Pancreas (tissue), 10 donors: ENCODE data around the gene TNNT1. TPM values are rescaled to one million over a fixed set of nuclear protein-coding genes. Genes with fewer than 3 reads are reported as not detected.

ENCODE experiments used
- ATAC-seq, 4 donors: fragments of 200-7000 bp; cut with Tn5 transposase; one replicate each; pipeline versions ENCODE4 v1.8.0 to v1.9.1; 2020; ENCODE audit warnings: mild to moderate bottlenecking in 4 of 4, moderate library complexity in 4 of 4
- DNase-seq, 6 donors: peaks; one replicate each; pipeline ENCODE4 v3.0.0-alpha.2; 2020
- FAIRE-seq: peaks from 2 replicates; lab custom pipeline; 2012; peaks lifted over from hg19 to GRCh38; lab: Jason Lieb, UNC
- H3K27ac ChIP-seq, 4 donors: fragments of 200-600 bp; sonication (generic); 1 replicate in 3 of 4; 2 replicates in 1 of 4; pipeline versions ENCODE4 v1.5.0 to v1.8.0; 2020
- H3K27me3 ChIP-seq, 4 donors: fragments of 200-600 bp; one replicate each; pipeline ENCODE4 v1.8.0; 2021
- H3K36me3 ChIP-seq, 3 donors: fragments of 200-600 bp; sonication (generic) in 1 of 3; one replicate each; pipeline versions ENCODE4 v1.5.0 to v1.8.0; 2020 to 2021
- H3K4me1 ChIP-seq, 3 donors: fragments of 200-600 bp; one replicate each; pipeline ENCODE4 v1.8.0; 2021
- H3K4me3 ChIP-seq, 4 donors: fragments of 200-600 bp; sonication (generic) in 2 of 4; one replicate each; pipeline versions ENCODE4 v1.5.0 to v1.8.0; 2020 to 2021
- H3K9me3 ChIP-seq, 4 donors: fragments of 200-600 bp; one replicate each; pipeline ENCODE4 v1.8.0; 2021
- CTCF ChIP-seq, 4 donors: fragments of 200-600 bp; sonication (generic) in 3 of 4; IDR thresholded peaks; one replicate each; pipeline versions ENCODE4 v1.5.0 to v1.8.0; 2021; ENCODE audit warnings: antibody characterized with exemption in 4 of 4
- WGBS, 2 donors: extraction: QIAGEN DNeasy Blood & Tissue Kit; methylation state at CpG; one replicate each; pipeline ENCODE4 v1.1.7; 2013; 5-methylcytosine and 5-hydroxymethylcytosine counted together
- intact Hi-C, 3 donors: fragments of 100-400 bp; cut with DNase I; formaldehyde crosslinking; loops; one replicate each; pipeline versions ENCODE4 v1.11.1 to v1.14.2; 2022
- polyA plus RNA-seq, 2 donors: library from polyadenylated mRNA; stranded (reverse); fragments of 200-250 nt; gene quantifications; one replicate each; pipeline ENCODE4 v1.2.3, GENCODE V29; 2013
- total RNA-seq, 6 donors: library from RNA; stranded (reverse); fragmentation: NEBNext Ultra II Directional in 4 of 6; extraction: Animal tissue kit (Norgen Biotek cat#: 25700) in 4 of 6; gene quantifications; one replicate each; pipeline versions ENCODE4 v1.2.1 to v1.2.4, GENCODE V29; 2021 to 2023
- donor health status: healthy with polysubstance abuse.
- donor health status: DM: no; HTN: no; CAD: no; lungs with moderate emphysema.
- donor health status: DM: no; HTN: no; CAD: no.
- donor health status: control.
- donor health status: control.
- donor health status: Bipolar disorder and iron deficiency.
- donor health status: DM: yes; HTN: yes; CAD: no.
- donor health status: DM: no; HTN: no; CAD: no.
- donor health status: DM: no; HTN: no; CAD: no.
- donor health status: DM: yes; HTN: yes; CAD: no.

TNNT1 gene
- total and polyA plus RNA-seq, 8 donors: 0.54 to 4.0 TPM; not detected in 6

GRCh38 chr19:55145232-55145631 lies 3.8 kb downstream of the TNNT1 start:
- no peak for FAIRE-seq
- no peak overlapping the region for H3K27ac ChIP-seq
- no peak for ATAC-seq
- DNase-seq: no peak
- no peaks in the 10 kb centered on the region for H3K9me3 ChIP-seq
- H3K4me1 ChIP-seq: no peaks in the 10 kb centered on the region
- peaks cover 0 to 27% (median 4%) of the 10 kb centered on the region in 4 donors for H3K27me3 ChIP-seq
- no peak for TF ChIP-seq CTCF (IDR thresholded peaks at IDR 0.05)
- H3K36me3 ChIP-seq: no peaks in the 10 kb centered on the region
- H3K4me3 ChIP-seq: no peak overlapping the region
- WGBS, 2 donors: 16 to 21% methylated on average over 2 to 3 of the region's 3 CpGs
- intact Hi-C loops: loop anchor here in 1 of 3 donors (10.0 kb wide), 1 partner anchor 270 kb away; no protein-coding TSS in a partner anchor

GRCh38 chr19:55141696-55142095 lies 7.3 kb downstream of the TNNT1 start:
- H3K36me3 ChIP-seq: no peaks in the 10 kb centered on the region
- H3K4me1 ChIP-seq: no peaks in the 10 kb centered on the region
- peaks cover 0 to 27% (median 4%) of the 10 kb centered on the region in 4 donors for H3K27me3 ChIP-seq
- no peaks in the 10 kb centered on the region for H3K9me3 ChIP-seq
- H3K4me3 ChIP-seq: no peak overlapping the region
- H3K27ac ChIP-seq: no peak overlapping the region
- FAIRE-seq (no peak), ATAC-seq (peak in 1 of 4 donors; percentile 23), DNase-seq (no peak)
- intact Hi-C loops: loop anchor here in 2 of 3 donors (5.0 to 10.0 kb wide), 3 partner anchors 273 to 361 kb away; no protein-coding TSS in a partner anchor
- WGBS, 2 donors: 14 to 28% methylated on average over 21 of the region's 21 CpGs
- TF ChIP-seq CTCF (IDR thresholded peaks at IDR 0.05): no peak

GRCh38 chr19:55137915-55138314 lies 11.1 kb downstream of the TNNT1 start:
- Histone ChIP-seq H3K4me3 (no peak overlapping the region), H3K36me3 (no peaks in the 10 kb centered on the region), H3K4me1 (no peaks in the 10 kb centered on the region), H3K9me3 (no peaks in the 10 kb centered on the region), H3K27ac (no peak overlapping the region), H3K27me3 (peaks cover 0 to 20% (median 2%) of the 10 kb centered on the region in 4 donors)
- WGBS, 2 donors: 44 to 60% methylated on average over 9 of the region's 9 CpGs
- DNase-seq: no peak
- FAIRE-seq: no peak
- TF ChIP-seq CTCF (IDR thresholded peaks at IDR 0.05): no peak
- intact Hi-C loops: loop anchor here in 1 of 3 donors (5.0 kb wide), 1 partner anchor 364 kb away; no protein-coding TSS in a partner anchor
- ATAC-seq: no peak

- no peaks in the 10 kb centered on the region for H3K4me1 ChIP-seq
- 44 to 53% methylated on average over 17 of the region's 17 CpGs for WGBS, 2 donors
- FAIRE-seq (no peak), ATAC-seq (no peak), DNase-seq (no peak)
- peaks cover 0 to 7% (median under 1%) of the 10 kb centered on the region in 4 donors for H3K27me3 ChIP-seq
- H3K9me3 ChIP-seq: no peaks in the 10 kb centered on the region
- TF ChIP-seq CTCF (IDR thresholded peaks at IDR 0.05): no peak
- intact Hi-C loops: loop anchor here in 1 of 3 donors (5.0 kb wide), 1 partner anchor 366 kb away; no protein-coding TSS in a partner anchor
- no peak overlapping the region for H3K4me3 ChIP-seq
- no peaks in the 10 kb centered on the region for H3K36me3 ChIP-seq
- no peak overlapping the region for H3K27ac ChIP-seq
Observed at GRCh38 chr19:55136399-55137102, 12.5 kb downstream of the TNNT1 start.

- FAIRE-seq (no peak), DNase-seq (no peak), ATAC-seq (no peak)
- H3K36me3 ChIP-seq: no peaks in the 10 kb centered on the region
- WGBS, 2 donors: 4 to 33% methylated on average over 1 to 2 of the region's 3 CpGs
- intact Hi-C loops: loop anchor here in 1 of 3 donors (5.0 kb wide), 1 partner anchor 368 kb away; no protein-coding TSS in a partner anchor
- H3K4me1 ChIP-seq: no peaks in the 10 kb centered on the region
- H3K4me3 ChIP-seq: no peak overlapping the region
- no peak for TF ChIP-seq CTCF (IDR thresholded peaks at IDR 0.05)
- no peak overlapping the region for H3K27ac ChIP-seq
- no peaks in the 10 kb centered on the region for H3K9me3 ChIP-seq
- H3K27me3 ChIP-seq: peaks cover 0 to 2% (median 0%) of the 10 kb centered on the region in 4 donors
Observed at GRCh38 chr19:55134736-55135135, 14.3 kb downstream of the TNNT1 start.
